Tongue (tissue), 2 donors: ENCODE data around the gene NGFR. TPM values are rescaled to one million over a fixed set of nuclear protein-coding genes. Genes with fewer than 3 reads are reported as not detected.

Experiments used
- small RNA-seq: library from RNA; depleted of rRNA; stranded (forward); fragments of <200 nt; gene quantifications from one replicate; pipeline ENCODE3, GENCODE V24; 2014; ENCODE audit warnings: low replicate concordance
- total RNA-seq: library from RNA; depleted of rRNA; stranded (reverse); fragments of >200 nt; gene quantifications from one replicate; pipeline ENCODE4 v1.2.3, GENCODE V29; 2014

NGFR gene
- total RNA-seq, 1 donor from 2014 or later, result 59.2 TPM

Small RNA genes lying within 50 kb of the gene (small RNA-seq; reads per million reads assigned to genes)
- not detected for gene MIR6165

Other genes with a start within 250 kb of the NGFR start
- 31.5 TPM for gene ZNF652, start 133.0 kb upstream of the NGFR start, total RNA-seq
- gene PHB1, start 80.4 kb upstream of the NGFR start, total RNA-seq, result 88.1 TPM
- gene NXPH3, start 80.6 kb downstream of the NGFR start, total RNA-seq, result 1.8 TPM
- gene SPOP, start 182.8 kb downstream of the NGFR start, total RNA-seq, result 131 TPM
- 41.6 TPM for gene SLC35B1, start 212.7 kb downstream of the NGFR start, total RNA-seq